Left colon (tissue), 2 donors: ENCODE measurements around the gene ADAMTS19. TPM values are rescaled to one million over a fixed set of nuclear protein-coding genes. Genes with fewer than 3 reads are reported as not detected.

Experiments
- ATAC-seq: fragments of 200-7000 bp; cut with Tn5 transposase; one replicate; pipeline ENCODE4 v1.9.1; 2020; ENCODE audit warnings: mild to moderate bottlenecking, moderate library complexity
- DNase-seq, 2 donors: peaks; one replicate each; pipeline ENCODE4 v3.0.0-alpha.2; 2020
- intact Hi-C, 2 donors: fragments of 100-400 bp; cut with DNase I in 1 of 2; cut with micrococcal nuclease in 1 of 2; formaldehyde crosslinking; loops; one replicate each; pipeline versions ENCODE4 v1.11.2 to v1.14.0; 2022; cut with DNase I, micrococcal nuclease
- total RNA-seq, 2 donors: library from RNA; stranded (reverse); fragmentation: NEBNext Ultra II Directional; extraction: Animal tissue kit (Norgen Biotek cat#: 25700); gene quantifications; one replicate each; pipeline ENCODE4 v1.2.1, GENCODE V29; 2021
- donor health status: DM: no; HTN: no; CAD: no.
- donor health status: DM: yes; HTN: yes; CAD: no.

ADAMTS19 gene
- total RNA-seq, 2 donors from 2014 or later, result 0.49 to 0.67 TPM

GRCh38 chr5:129639331-129639730, 179.2 kb downstream of the ADAMTS19 start:
- no peak for ATAC-seq
- intact Hi-C loops, result no loop called here
- no peak for DNase-seq

- ATAC-seq (peak; percentile 32), DNase-seq (no peak)
- intact Hi-C loops, result no loop called here
Observed at GRCh38 chr5:129652349-129653056, 192.4 kb downstream of the ADAMTS19 start.

DNA sequence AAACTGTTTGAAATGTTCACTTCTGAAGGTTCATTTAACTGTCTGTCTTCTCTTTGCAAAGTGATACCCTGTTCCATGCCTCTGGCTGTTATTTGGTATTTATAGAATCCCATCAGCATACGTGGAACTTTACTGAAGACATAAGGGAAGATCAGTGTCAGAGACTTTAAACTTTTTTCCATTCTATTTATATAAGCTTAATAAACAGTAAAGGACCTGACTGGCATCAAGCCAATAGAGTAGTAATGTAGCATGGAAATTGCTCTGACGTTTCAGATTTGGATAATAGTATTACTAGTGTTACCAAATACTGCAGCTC, 192.9 kb downstream of the ADAMTS19 start:
- DNase-seq, result no peak
- no peak for ATAC-seq
- intact Hi-C loops, result no loop called here

- DNase-seq, result no peak
- ATAC-seq, result no peak
- intact Hi-C loops, result no loop called here
Observed at GRCh38 chr5:129653442-129653841, 193.3 kb downstream of the ADAMTS19 start.

DNA sequence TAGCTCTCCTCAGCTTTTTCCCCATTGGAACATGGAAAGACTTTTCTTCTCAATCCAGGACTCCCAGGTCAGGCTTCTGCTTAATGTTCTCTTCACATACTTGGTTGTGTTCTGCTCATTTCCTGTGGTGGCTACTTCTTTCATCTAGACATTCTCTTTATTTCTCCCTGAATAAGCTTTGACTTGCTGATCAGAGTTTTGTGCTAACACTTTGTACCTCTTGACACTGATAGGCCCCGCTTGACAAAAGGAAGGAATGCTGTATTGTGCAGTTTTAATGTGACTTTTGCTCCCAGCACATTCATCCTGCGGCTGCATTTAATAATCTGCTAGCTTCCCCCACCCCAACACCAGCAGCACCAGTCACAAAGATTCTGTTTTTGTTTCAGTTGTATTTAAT, 196.9 kb downstream of the ADAMTS19 start:
- intact Hi-C loops, result no loop called here
- no peak for ATAC-seq
- no peak for DNase-seq

DNA sequence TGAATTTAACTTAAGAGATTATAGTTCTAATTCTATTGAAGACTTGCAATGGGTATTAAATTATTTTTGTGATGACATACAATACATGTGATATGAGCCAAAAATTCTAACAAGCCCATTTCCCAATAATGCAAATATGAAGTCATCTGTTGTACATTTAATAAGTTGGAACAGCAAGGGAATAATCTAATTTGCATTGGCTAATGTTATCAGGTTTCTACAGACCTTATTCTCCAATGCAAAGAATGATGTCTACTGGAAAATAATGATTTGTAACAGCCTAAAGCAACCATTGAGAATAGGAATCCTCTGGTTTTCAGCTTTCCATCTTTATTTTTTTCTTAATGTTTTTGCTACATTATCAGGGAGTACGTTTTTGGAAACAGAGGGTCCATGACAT, 198.7 kb downstream of the ADAMTS19 start:
- intact Hi-C loops, result no loop called here
- no peak for ATAC-seq

GRCh38 chr5:129661366-129662035, 201.4 kb downstream of the ADAMTS19 start:
- no peak for ATAC-seq
- intact Hi-C loops, result no loop called here

More for the DNA sequence above, 198.7 kb downstream of the ADAMTS19 start:
- no peak for DNase-seq

GRCh38 chr5:129664336-129664937, 204.3 kb downstream of the ADAMTS19 start:
- DNase-seq (peak in 1 of 2 donors; percentile 63), ATAC-seq (no peak)
- intact Hi-C loops, result no loop called here

More at GRCh38 chr5:129661366-129662035, 201.4 kb downstream of the ADAMTS19 start:
- no peak for DNase-seq

- ATAC-seq, result no peak
- no peak for DNase-seq
- intact Hi-C loops, result no loop called here
Observed at GRCh38 chr5:129670957-129671500, 210.9 kb downstream of the ADAMTS19 start.

DNA sequence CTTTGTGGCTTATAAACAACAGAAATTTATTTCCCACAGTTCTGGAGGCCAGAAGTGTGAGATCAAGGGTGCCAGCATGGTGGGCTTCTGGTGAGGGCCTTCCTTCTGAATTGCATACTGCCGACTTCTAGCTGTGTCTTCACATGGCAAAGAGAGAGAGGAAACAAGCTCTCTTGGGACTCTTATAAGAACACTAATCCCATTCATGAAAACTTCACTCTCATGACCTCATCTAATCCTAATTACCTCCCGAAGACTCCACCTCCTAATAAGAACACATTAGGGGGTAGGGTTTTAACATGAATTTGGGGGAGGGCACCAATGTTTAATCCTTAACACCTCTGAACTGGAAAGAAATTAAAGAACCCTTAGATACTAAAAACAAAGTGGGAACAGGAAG, 211.9 kb downstream of the ADAMTS19 start:
- ATAC-seq (no peak), DNase-seq (no peak)
- intact Hi-C loops, result no loop called here

DNA sequence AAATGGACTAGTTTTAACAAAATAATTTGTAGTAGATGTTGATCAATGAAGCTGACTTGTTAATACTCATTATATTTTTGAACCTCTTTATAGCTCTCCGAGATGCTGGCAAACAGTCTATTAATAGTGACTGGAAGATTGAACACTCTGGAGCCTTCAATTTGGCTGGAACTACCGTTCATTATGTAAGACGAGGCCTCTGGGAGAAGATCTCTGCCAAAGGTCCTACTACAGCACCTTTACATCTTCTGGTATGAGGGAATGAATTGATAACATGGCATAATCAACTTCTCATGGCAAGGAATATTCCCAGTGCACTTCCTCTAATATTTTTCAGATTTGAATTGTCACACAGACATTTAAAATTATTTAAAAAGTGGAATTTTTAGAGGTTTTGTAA, 219.6 kb downstream of the ADAMTS19 start:
- DNase-seq, result no peak
- intact Hi-C loops, result no loop called here

DNA sequence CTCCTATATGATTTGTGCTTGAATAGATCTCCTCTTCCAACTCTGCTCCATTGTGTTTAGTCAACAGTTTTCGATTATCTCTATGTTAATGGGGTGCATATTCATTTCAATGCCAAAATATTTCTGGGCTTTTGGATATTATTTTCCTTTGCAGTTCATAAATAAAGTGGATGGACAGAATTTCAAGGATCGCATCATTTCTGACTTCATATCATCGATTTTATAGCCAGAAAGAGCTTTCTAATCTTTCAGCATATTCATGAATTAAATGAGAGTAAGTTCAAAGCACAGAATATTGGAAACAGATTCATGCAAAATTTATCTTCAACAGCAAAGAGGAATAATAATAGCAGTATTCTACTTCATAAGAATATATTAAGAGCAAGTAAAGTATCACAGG, 227.8 kb downstream of the ADAMTS19 start:
- DNase-seq, result no peak
- ATAC-seq, result no peak
- intact Hi-C loops, result no loop called here

More for the DNA sequence above, 219.6 kb downstream of the ADAMTS19 start:
- no peak for ATAC-seq

GRCh38 chr5:129689045-129689444, 228.9 kb downstream of the ADAMTS19 start:
- intact Hi-C loops, result no loop called here
- ATAC-seq, result no peak
- no peak for DNase-seq

- DNase-seq (no peak), ATAC-seq (no peak)
- intact Hi-C loops, result no loop called here
Observed at GRCh38 chr5:129691220-129691619, 231.1 kb downstream of the ADAMTS19 start.

DNA sequence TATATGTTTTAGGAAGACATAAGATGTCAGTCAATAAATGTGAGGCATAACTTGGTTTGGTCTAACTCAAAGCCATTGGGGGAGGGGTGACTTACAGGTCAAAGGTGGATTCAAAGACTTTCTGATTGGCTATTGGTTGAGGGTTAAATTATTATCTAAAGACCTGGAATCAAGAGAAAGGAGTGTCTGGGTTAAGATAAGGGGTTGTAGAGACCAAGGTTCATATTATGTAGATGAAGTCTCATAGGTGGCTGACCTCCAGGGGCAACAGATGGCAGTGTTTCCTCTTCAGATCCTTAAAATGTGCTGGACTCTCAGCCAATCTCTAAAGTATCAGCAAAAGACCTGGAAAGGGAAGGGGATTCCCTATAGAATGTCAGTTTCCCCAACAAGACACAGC, 236.5 kb downstream of the ADAMTS19 start:
- ATAC-seq (peak; percentile 80), DNase-seq (no peak)
- intact Hi-C loops, result no loop called here

- intact Hi-C loops, result no loop called here
- DNase-seq (no peak), ATAC-seq (no peak)
Observed at GRCh38 chr5:129698661-129699060, 238.6 kb downstream of the ADAMTS19 start.

GRCh38 chr5:129716235-129716634, 256.1 kb downstream of the ADAMTS19 start:
- intact Hi-C loops, result no loop called here
- no peak for ATAC-seq
- DNase-seq, result no peak

DNA sequence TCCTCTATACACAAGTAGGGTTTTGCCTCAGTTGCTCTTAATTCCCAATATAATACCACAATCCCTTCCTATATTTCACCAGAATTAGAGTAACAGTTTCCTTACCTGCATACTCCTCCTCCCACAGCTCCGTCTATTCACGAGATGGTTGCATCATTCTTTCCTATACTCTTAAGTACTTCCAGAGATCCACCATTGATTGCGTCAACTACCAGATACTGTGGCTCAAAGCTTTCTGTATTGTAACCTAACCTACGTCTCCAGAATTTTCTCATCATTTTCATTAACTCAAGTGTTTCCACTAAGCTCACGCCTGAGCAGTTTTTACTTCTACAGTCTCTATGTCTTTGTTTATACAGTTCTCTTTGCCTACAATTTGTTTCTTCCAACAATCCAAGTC, 256.6 kb downstream of the ADAMTS19 start:
- ATAC-seq, result no peak

GRCh38 chr5:129717751-129718310, 257.7 kb downstream of the ADAMTS19 start:
- ATAC-seq (no peak), DNase-seq (no peak)
- intact Hi-C loops, result no loop called here

More for the DNA sequence above, 256.6 kb downstream of the ADAMTS19 start:
- no peak for DNase-seq
- intact Hi-C loops, result no loop called here
